Right hindlimb (tissue), 1 donor: ENCODE data around the gene PADI6.

ENCODE experiments used
- DNase-seq: peaks from one replicate; pipeline ENCODE4 v3.0.0-alpha.2; 2018

PADI6 gene

GRCh38 chr1:17358557-17358956 is 13.4 kb upstream of the PADI6 start:
- DNase-seq = no peak

GRCh38 chr1:17359031-17359430 is 13.0 kb upstream of the PADI6 start:
- DNase-seq = no peak

GRCh38 chr1:17359808-17360207 is 12.2 kb upstream of the PADI6 start:
- no peak for DNase-seq

GRCh38 chr1:17360272-17360956 is 11.6 kb upstream of the PADI6 start:
- DNase-seq = no peak

GRCh38 chr1:17361687-17362086 is 10.3 kb upstream of the PADI6 start:
- no peak for DNase-seq

GRCh38 chr1:17363351-17363750 is 8.6 kb upstream of the PADI6 start:
- no peak for DNase-seq

- DNase-seq = no peak
Observed at GRCh38 chr1:17363771-17364170, 8.2 kb upstream of the PADI6 start.

GRCh38 chr1:17365293-17365692 is 6.7 kb upstream of the PADI6 start:
- DNase-seq = no peak

- DNase-seq = no peak
Observed at GRCh38 chr1:17369466-17369865, 2.5 kb upstream of the PADI6 start.

- DNase-seq = no peak
Observed at GRCh38 chr1:17370618-17371017, 1.4 kb upstream of the PADI6 start.

GRCh38 chr1:17372955-17373354 is 959 bp downstream of the PADI6 start:
- DNase-seq = no peak

- no peak for DNase-seq
Observed at GRCh38 chr1:17375651-17376050, 3.7 kb downstream of the PADI6 start.

GRCh38 chr1:17377325-17377953 is 5.4 kb downstream of the PADI6 start:
- DNase-seq = no peak

- DNase-seq = no peak
Observed at GRCh38 chr1:17381161-17381560, 9.2 kb downstream of the PADI6 start.

- no peak for DNase-seq
Observed at GRCh38 chr1:17392199-17392740, 20.3 kb downstream of the PADI6 start.

GRCh38 chr1:17393230-17393629 is 21.2 kb downstream of the PADI6 start:
- DNase-seq = no peak

- no peak for DNase-seq
Observed at GRCh38 chr1:17397910-17398695, 26.1 kb downstream of the PADI6 start.

GRCh38 chr1:17400725-17401341 is 28.8 kb downstream of the PADI6 start:
- DNase-seq = no peak

- no peak for DNase-seq
Observed at GRCh38 chr1:17401841-17402240, 29.8 kb downstream of the PADI6 start.

GRCh38 chr1:17403081-17403480 is 31.1 kb downstream of the PADI6 start:
- no peak for DNase-seq

GRCh38 chr1:17404034-17404684 is 32.2 kb downstream of the PADI6 start:
- no peak for DNase-seq

GRCh38 chr1:17404820-17405219 is 32.8 kb downstream of the PADI6 start:
- no peak for DNase-seq
